Brain microvascular endothelial cell (primary cell): ENCODE results near the gene DIS3L2.
"Not testable (repeated sequence)": the region's sequence is repeated elsewhere in the genome, so short reads cannot be mapped to it uniquely, and the experiment has no call there.

Experiments used
- DNase-seq: peaks from one replicate; pipeline ENCODE4 v3.0.0-alpha.2; 2020
- H3K27ac ChIP-seq: fragments of 250-450 bp; sonication (Bioruptor Pico); 2 replicates; pipeline ENCODE4 v1.5.1; 2020; ENCODE audit warnings: mild to moderate bottlenecking, moderate library complexity
- H3K27me3 ChIP-seq: fragments of 250-450 bp; sonication (Bioruptor Pico); replicated peaks from 2 replicates; pipeline ENCODE4 v1.5.1; 2020; ENCODE audit warnings: mild to moderate bottlenecking
- H3K36me3 ChIP-seq: fragments of 250-450 bp; sonication (Bioruptor Pico); replicated peaks from 2 replicates; pipeline ENCODE4 v1.5.1; 2020; ENCODE audit warnings: mild to moderate bottlenecking
- H3K4me3 ChIP-seq: 2 replicates; pipeline ENCODE4 v1.5.1; 2011; ENCODE audit warnings: low read depth, mild to moderate bottlenecking, control low read depth, low read length, moderate library complexity
- in situ Hi-C: cut with HindIII; loops from 2 replicates; pipeline ENCODE4 v1.10.0; 2017; ENCODE audit warnings: low sequenced_read_pairs, low pct_ligation_motif_present
- TF ChIP-seq, protein P1 (sequence below): IDR thresholded peaks from 2 replicates; pipeline ENCODE4 v1.5.1; 2011; ENCODE audit warnings: low read depth, mild to moderate bottlenecking, moderate library complexity, low read length, control low read depth, inconsistent platforms; ENCODE audit errors: missing control alignments

DIS3L2 gene

DNA sequence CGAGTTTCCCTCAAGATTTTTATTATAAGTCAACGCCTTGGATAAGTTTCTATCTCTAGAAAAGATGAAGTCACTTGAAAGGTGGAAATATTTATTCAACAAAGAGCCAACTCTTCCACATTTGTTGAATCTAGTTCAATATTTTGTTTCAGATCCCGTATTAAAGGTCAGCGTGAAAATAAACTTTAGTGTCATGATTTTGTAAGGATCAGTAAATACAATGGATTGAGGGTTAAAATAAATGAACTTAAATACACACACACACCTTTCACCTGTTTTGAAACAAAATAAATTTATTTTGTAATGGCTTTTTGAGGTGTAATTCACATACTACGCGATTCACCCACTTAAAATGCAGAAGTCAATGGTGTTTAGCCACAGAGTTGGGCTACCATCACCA, 19.3 kb upstream of the DIS3L2 start:
- Histone ChIP-seq H3K4me3 (no peak overlapping the region), H3K27ac (no peak overlapping the region), H3K27me3 (no peaks in the 10 kb centered on the region), H3K36me3 (no peaks in the 10 kb centered on the region)
- no peak for DNase-seq
- TF ChIP-seq, protein P1, sequence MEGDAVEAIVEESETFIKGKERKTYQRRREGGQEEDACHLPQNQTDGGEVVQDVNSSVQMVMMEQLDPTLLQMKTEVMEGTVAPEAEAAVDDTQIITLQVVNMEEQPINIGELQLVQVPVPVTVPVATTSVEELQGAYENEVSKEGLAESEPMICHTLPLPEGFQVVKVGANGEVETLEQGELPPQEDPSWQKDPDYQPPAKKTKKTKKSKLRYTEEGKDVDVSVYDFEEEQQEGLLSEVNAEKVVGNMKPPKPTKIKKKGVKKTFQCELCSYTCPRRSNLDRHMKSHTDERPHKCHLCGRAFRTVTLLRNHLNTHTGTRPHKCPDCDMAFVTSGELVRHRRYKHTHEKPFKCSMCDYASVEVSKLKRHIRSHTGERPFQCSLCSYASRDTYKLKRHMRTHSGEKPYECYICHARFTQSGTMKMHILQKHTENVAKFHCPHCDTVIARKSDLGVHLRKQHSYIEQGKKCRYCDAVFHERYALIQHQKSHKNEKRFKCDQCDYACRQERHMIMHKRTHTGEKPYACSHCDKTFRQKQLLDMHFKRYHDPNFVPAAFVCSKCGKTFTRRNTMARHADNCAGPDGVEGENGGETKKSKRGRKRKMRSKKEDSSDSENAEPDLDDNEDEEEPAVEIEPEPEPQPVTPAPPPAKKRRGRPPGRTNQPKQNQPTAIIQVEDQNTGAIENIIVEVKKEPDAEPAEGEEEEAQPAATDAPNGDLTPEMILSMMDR, result no peak
- in situ Hi-C loops, result no loop called here

DNA sequence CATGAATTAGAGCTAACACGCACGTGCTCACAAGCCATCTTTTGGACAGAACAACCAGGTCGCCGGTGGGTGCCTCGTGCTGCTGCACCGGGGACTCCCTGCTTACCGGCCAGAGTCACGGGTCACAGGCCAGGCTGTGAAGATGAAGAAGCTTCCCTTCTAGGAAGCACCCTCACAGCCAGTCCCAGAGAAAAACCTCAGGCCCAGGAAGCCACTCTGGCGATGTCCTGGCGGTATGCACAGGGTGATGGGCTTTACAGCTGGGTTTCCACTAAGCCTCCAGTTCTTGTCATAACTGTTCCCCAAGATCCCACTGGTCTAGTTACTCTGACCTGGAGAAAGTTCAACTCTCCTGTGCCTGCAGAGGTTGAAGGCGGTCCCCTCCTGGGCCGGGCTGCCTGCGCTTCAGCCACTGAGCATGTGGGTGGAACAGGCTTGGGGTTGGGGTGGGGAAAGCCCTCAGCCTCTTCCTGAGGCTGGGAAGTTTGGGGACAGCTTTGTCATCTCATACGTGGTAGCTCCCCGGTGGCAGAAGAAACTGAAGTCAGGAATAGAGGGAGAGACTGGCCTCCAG, 15.2 kb upstream of the DIS3L2 start:
- Histone ChIP-seq H3K27me3 (no peaks in the 10 kb centered on the region), H3K36me3 (no peaks in the 10 kb centered on the region), H3K4me3 (no peak overlapping the region), H3K27ac (no peak overlapping the region)
- no peak for DNase-seq
- in situ Hi-C loops, result no loop called here
- TF ChIP-seq, protein P1, result no peak

DNA sequence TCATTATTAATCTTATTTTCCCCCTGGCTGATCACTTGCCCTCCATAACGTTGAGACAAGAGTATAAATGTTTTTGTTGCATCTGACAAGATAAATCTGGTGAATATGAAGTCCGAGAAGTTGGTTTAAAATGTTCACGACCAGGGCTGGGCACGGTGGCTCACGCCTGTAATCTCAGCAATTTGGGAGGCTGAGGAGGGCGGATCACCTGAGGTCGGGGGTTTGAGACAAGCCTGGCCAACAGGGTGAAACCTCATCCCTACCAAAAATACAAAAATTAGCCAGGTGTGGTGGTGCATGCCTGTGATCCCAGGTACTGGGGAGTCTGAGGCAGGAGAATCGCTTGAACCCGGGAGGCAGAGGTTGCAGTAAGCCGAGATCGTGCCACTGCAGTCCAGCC, 14.4 kb upstream of the DIS3L2 start:
- H3K4me3 ChIP-seq, H3K36me3 ChIP-seq, DNase-seq, H3K27me3 ChIP-seq, in situ Hi-C loops, H3K27ac ChIP-seq: not testable (repeated sequence)

DNA sequence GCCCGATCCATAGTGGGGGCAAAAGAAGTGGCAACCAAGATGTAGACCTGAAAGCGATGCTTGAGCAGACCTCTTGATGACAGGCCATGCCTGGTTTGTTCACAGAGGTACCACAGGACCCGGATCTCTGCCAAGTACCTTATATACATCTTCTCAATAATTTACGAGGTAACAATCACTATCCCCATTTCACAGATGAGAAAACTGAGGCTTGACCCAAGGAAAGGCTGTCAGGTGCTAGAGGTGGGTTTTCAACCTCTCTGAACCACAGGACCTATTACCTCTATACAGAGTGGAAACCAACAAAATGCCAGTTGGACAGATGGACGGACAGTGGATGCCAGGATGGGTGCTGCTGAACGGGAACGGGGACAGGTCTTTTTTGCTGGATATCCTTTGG, 13.8 kb upstream of the DIS3L2 start:
- no peak overlapping the region for H3K4me3 ChIP-seq
- DNase-seq, result no peak
- no peak overlapping the region for H3K27ac ChIP-seq
- in situ Hi-C loops, result no loop called here
- H3K36me3 ChIP-seq, result no peaks in the 10 kb centered on the region
- no peaks in the 10 kb centered on the region for H3K27me3 ChIP-seq
- TF ChIP-seq, protein P1, result no peak

DNA sequence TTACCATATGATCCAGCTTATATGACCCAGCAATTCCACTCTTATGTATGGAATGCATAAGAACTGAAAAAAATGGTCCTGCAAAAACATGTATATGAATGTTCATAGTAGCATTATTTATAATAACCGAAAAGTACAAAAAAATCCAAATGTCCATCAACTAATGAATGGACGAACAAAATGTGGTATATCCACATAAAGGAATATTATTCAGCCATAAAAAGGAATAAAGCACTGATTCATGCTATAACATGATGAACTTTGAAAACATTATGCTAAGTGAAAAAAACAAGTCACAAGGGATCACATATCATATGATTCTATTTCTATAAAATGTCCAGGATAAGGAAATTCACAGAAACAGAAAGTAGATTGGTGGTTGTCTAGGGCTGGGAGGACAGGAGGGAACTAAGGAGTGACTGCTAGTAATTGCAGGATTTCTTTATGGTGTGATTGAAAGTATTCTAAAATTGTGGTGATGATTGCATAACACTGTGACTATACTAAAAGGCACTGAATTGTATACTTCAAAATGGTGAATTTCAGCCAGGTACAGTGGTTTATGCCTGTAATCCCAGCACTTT, 10.0 kb upstream of the DIS3L2 start:
- no peak for DNase-seq
- H3K36me3 ChIP-seq, result no peaks in the 10 kb centered on the region
- in situ Hi-C loops, result no loop called here
- no peak overlapping the region for H3K27ac ChIP-seq
- TF ChIP-seq, protein P1, result no peak
- H3K27me3 ChIP-seq, result no peaks in the 10 kb centered on the region
- no peak overlapping the region for H3K4me3 ChIP-seq

DNA sequence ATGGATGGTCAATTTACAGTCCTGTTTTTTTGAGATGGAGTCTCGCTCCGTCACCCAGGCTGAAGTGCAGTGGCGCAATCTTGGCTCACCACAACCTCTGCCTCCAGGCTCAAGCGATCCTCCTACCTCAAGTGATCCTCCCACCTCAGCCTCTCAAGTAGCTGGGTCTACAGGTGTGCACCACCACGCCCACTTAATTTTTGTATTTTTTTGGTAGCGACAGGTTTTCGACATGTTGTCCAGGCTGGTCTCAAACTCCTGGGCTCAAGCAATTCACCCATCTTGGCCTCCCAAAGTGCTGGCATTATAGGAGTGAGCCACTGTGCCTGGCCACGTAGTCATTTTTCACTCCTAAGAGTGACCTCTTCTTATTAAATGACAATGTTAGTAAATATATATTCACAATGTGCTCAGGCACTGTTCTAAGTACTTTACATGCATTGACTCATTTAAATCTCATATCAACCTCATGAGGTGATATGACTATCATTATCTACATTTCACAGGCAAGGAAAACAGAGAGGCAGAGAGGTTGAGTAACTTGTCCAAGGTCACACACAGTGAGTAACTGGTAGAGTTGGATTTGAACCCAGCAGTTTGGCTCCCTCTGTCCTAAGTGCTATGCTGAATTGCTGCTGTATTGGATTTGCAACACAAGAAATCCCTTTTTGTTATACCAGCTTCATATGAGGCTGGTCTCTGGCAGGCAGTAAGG, 5.6 kb upstream of the DIS3L2 start:
- Histone ChIP-seq H3K36me3 (no peaks in the 10 kb centered on the region), H3K27ac (no peak overlapping the region), H3K27me3 (no peaks in the 10 kb centered on the region), H3K4me3 (no peak overlapping the region)
- TF ChIP-seq, protein P1, result no peak
- in situ Hi-C loops, result no loop called here
- peak; percentile 13 for DNase-seq
